Measurements from ENCODE around the gene SRY. TPM values are rescaled to one million over a fixed set of nuclear protein-coding genes. Genes with fewer than 3 reads are reported as not detected.

The SRY gene
- polyA plus RNA-seq, 1 donor: 0.70 TPM

GRCh38 chrY:2786876-2787512 is 488 bp downstream of the SRY start:
- Histone ChIP-seq H3K27ac (ENCODE audit: low read length) (peak overlapping the region; percentile 16), H3K4me3 (ENCODE audit: low read length) (peak overlapping the region; percentile 47)

More at GRCh38 chrY:2786876-2787512, 488 bp downstream of the SRY start:
- Histone ChIP-seq H3K36me3 (ENCODE audit: control insufficient read depth, insufficient read depth, low read length) (no peaks in the 10 kb centered on the region), H3K27me3 (ENCODE audit: control insufficient read depth, insufficient read depth, low read length) (no peaks in the 10 kb centered on the region), H3K4me1 (ENCODE audit: control insufficient read depth, insufficient read depth, low read length) (no peaks in the 10 kb centered on the region), H3K9me3 (ENCODE audit: control insufficient read depth, low read depth, low read length) (no peaks in the 10 kb centered on the region)
- DNase-seq: peak in 1 of 2 donors; percentile 56
- whole genome bisulfite sequencing (ENCODE audit: insufficient coverage, low lambda C conversion rate): no CpG with 5 or more reads among the region's 28 CpGs

Other genes starting within 250 kb of the SRY start
- gene RPS4Y1, start 53.9 kb upstream of the SRY start, polyA plus RNA-seq: 673 TPM
- 13.4 TPM for gene ZFY, start 147.7 kb upstream of the SRY start, polyA plus RNA-seq